H9 (cell line): Measurements from ENCODE around the gene CD58. TPM values are rescaled to one million over a fixed set of nuclear protein-coding genes. Genes with fewer than 3 reads are reported as not detected.

Experiments used
- DNase-seq: peaks from one replicate; pipeline ENCODE4 v3.0.0-alpha.2; 2017
- H2AFZ ChIP-seq: one replicate; pipeline ENCODE4 v1.6.1; 2013; ENCODE audit warnings: mild to moderate bottlenecking, low read length, control low read depth, moderate library complexity
- H2AK5ac ChIP-seq: 2 replicates; pipeline ENCODE4 v1.6.1; 2013; ENCODE audit warnings: low read length, control low read depth, mixed read lengths; ENCODE audit not compliant: insufficient read length
- H2BK120ac ChIP-seq: one replicate; pipeline ENCODE4 v1.6.1; 2013; ENCODE audit warnings: low read depth, mild to moderate bottlenecking, low read length, control low read depth, inconsistent platforms; ENCODE audit not compliant: poor library complexity, severe bottlenecking
- H2BK12ac ChIP-seq: 2 replicates; pipeline ENCODE4 v1.6.1; 2013; ENCODE audit warnings: low read length, control low read depth, mixed read lengths, low read depth; ENCODE audit not compliant: insufficient read length
- H2BK15ac ChIP-seq: 2 replicates; pipeline ENCODE4 v1.6.1; 2013; ENCODE audit warnings: low read depth, low read length, control low read depth
- H2BK20ac ChIP-seq: one replicate; pipeline ENCODE4 v1.6.1; 2013; ENCODE audit warnings: low read depth, mild to moderate bottlenecking, low read length, control low read depth, inconsistent platforms; ENCODE audit not compliant: poor library complexity, severe bottlenecking
- H2BK5ac ChIP-seq: 2 replicates; pipeline ENCODE4 v1.6.1; 2013; ENCODE audit warnings: low read length, control low read depth, mixed read lengths; ENCODE audit not compliant: insufficient read length
- H3K14ac ChIP-seq: 2 replicates; pipeline ENCODE4 v1.6.1; 2013; ENCODE audit warnings: low read length, control low read depth; ENCODE audit not compliant: insufficient read depth
- H3K18ac ChIP-seq: 2 replicates; pipeline ENCODE4 v1.6.1; 2013; ENCODE audit warnings: low read depth, mild to moderate bottlenecking, mixed read lengths, low read length, control low read depth; ENCODE audit not compliant: insufficient read length
- H3K23ac ChIP-seq: 2 replicates; pipeline ENCODE4 v1.6.1; 2013; ENCODE audit warnings: low read length, control low read depth, mixed read lengths, low read depth; ENCODE audit not compliant: insufficient read length
- H3K23me2 ChIP-seq: 2 replicates; pipeline ENCODE4 v1.6.1; 2013; ENCODE audit warnings: low read depth, mild to moderate bottlenecking, mixed read lengths, low read length, control low read depth; ENCODE audit not compliant: insufficient read length, poor library complexity, severe bottlenecking
- H3K27ac ChIP-seq: 2 replicates; pipeline ENCODE4 v1.5.1; 2013; ENCODE audit warnings: low read length, control low read depth, mixed read lengths, low read depth; ENCODE audit not compliant: insufficient read length
- H3K27me3 ChIP-seq: 2 replicates; pipeline ENCODE4 v1.6.1; 2013; ENCODE audit warnings: low read length, control low read depth, inconsistent platforms; ENCODE audit not compliant: insufficient read depth
- H3K4ac ChIP-seq: 2 replicates; pipeline ENCODE4 v1.6.1; 2013; ENCODE audit warnings: low read depth, mild to moderate bottlenecking, control low read depth, inconsistent platforms, low read length, moderate library complexity
- H3K4me1 ChIP-seq: 2 replicates; pipeline ENCODE4 v1.6.1; 2013; ENCODE audit warnings: low read length, control low read depth, inconsistent platforms; ENCODE audit not compliant: insufficient read depth
- H3K4me2 ChIP-seq: 2 replicates; pipeline ENCODE4 v1.6.1; 2013; ENCODE audit warnings: low read length, control low read depth, mixed read lengths; ENCODE audit not compliant: insufficient read length, insufficient read depth
- H3K56ac ChIP-seq: 2 replicates; pipeline ENCODE4 v1.6.1; 2013; ENCODE audit warnings: low read depth, mild to moderate bottlenecking, mixed read lengths, low read length, control low read depth; ENCODE audit not compliant: insufficient read length
- H3K79me1 ChIP-seq: 2 replicates; pipeline ENCODE4 v1.6.1; 2013; ENCODE audit warnings: low read depth, mild to moderate bottlenecking, moderate library complexity, low read length, control low read depth, inconsistent platforms; ENCODE audit not compliant: insufficient read depth, poor library complexity, severe bottlenecking
- H3K79me2 ChIP-seq: 2 replicates; pipeline ENCODE4 v1.6.1; 2013; ENCODE audit warnings: low read length, control low read depth, inconsistent platforms; ENCODE audit not compliant: insufficient read depth
- H3K9ac ChIP-seq: 2 replicates; pipeline ENCODE4 v1.6.1; 2013; ENCODE audit warnings: low read length, control low read depth, mixed read lengths; ENCODE audit not compliant: insufficient read length; ENCODE audit errors: extremely low read depth
- H3K9me3 ChIP-seq: one replicate; pipeline ENCODE4 v1.6.1; 2013; ENCODE audit warnings: low read depth, low read length, inconsistent platforms; ENCODE audit not compliant: control insufficient read depth
- H3T11ph ChIP-seq: one replicate; pipeline ENCODE4 v1.6.1; 2013; ENCODE audit warnings: mild to moderate bottlenecking, low read length, control low read depth, inconsistent platforms
- H4K20me1 ChIP-seq: one replicate; pipeline ENCODE4 v1.6.1; 2013; ENCODE audit not compliant: control insufficient read depth, insufficient read length, insufficient read depth
- H4K5ac ChIP-seq: 2 replicates; pipeline ENCODE4 v1.6.1; 2013; ENCODE audit warnings: low read depth, mild to moderate bottlenecking, mixed read lengths, low read length, control low read depth; ENCODE audit not compliant: insufficient read length
- H4K8ac ChIP-seq: replicated peaks from 2 replicates; pipeline ENCODE4 v1.6.1; 2013; ENCODE audit warnings: low read length, control low read depth, mixed read lengths, low read depth; ENCODE audit not compliant: insufficient read length
- H4K91ac ChIP-seq: 2 replicates; pipeline ENCODE4 v1.6.1; 2013; ENCODE audit warnings: low read depth, mild to moderate bottlenecking, moderate library complexity, mixed read lengths, low read length, control low read depth; ENCODE audit not compliant: insufficient read length
- H3K27ac Mint-ChIP-seq, 3 experiments: 2 replicates in 2 of 3; 3 replicates in 1 of 3; pipeline ENCODE4 v1.8.0; 2020 to 2021; ENCODE audit warnings: mixed read lengths in 3 of 3, mild to moderate bottlenecking in 1 of 3, moderate library complexity in 1 of 3
- H3K27me3 Mint-ChIP-seq: 2 replicates; pipeline ENCODE4 v1.8.0; 2021; ENCODE audit warnings: low read depth, mild to moderate bottlenecking, moderate library complexity, mixed read lengths
- H3K36me3 Mint-ChIP-seq, 3 experiments: 2 replicates in 2 of 3; 3 replicates in 1 of 3; pipeline ENCODE4 v1.8.0; 2020 to 2021; ENCODE audit warnings: low read depth in 3 of 3, mixed read lengths in 3 of 3; ENCODE audit not compliant: insufficient read depth in 1 of 3
- H3K4me1 Mint-ChIP-seq, 2 experiments: 2 replicates each; pipeline ENCODE4 v1.8.0; 2020; ENCODE audit warnings: mixed read lengths in 2 of 2
- H3K4me3 Mint-ChIP-seq, 2 experiments: 2 replicates in 1 of 2; 3 replicates in 1 of 2; pipeline ENCODE4 v1.8.0; 2020 to 2021; ENCODE audit warnings: mild to moderate bottlenecking in 2 of 2, mixed read lengths in 2 of 2, moderate library complexity in 1 of 2
- H3K9me3 Mint-ChIP-seq, 2 experiments: 2 replicates in 1 of 2; 3 replicates in 1 of 2; pipeline ENCODE4 v1.8.0; 2020; ENCODE audit warnings: mild to moderate bottlenecking in 2 of 2, mixed read lengths in 2 of 2, moderate library complexity in 1 of 2
- WGBS: extraction: QIAGEN DNeasy Blood & Tissue Kit; methylation state at CpG from one replicate; pipeline ENCODE4 v1.1.7; 2013; ENCODE audit warnings: missing lambda C conversion rate, low lambda C conversion rate, mixed read lengths; ENCODE audit not compliant: insufficient read length; ENCODE audit errors: extremely low coverage; 5-methylcytosine and 5-hydroxymethylcytosine counted together
- total RNA-seq: library from RNA; stranded (reverse); gene quantifications from 2 replicates; pipeline ENCODE4 v1.2.1, GENCODE V29; 2021
- TF ChIP-seq, protein P1 (sequence below): fragments of 200-600 bp; sonication (generic); conservative IDR thresholded peaks from 3 replicates; pipeline ENCODE4 v1.8.0; 2021; ENCODE audit warnings: antibody characterized with exemption, mild to moderate bottlenecking

The CD58 gene
- total RNA-seq, 1 experiment from 2014 or later: 4.3 TPM

DNA sequence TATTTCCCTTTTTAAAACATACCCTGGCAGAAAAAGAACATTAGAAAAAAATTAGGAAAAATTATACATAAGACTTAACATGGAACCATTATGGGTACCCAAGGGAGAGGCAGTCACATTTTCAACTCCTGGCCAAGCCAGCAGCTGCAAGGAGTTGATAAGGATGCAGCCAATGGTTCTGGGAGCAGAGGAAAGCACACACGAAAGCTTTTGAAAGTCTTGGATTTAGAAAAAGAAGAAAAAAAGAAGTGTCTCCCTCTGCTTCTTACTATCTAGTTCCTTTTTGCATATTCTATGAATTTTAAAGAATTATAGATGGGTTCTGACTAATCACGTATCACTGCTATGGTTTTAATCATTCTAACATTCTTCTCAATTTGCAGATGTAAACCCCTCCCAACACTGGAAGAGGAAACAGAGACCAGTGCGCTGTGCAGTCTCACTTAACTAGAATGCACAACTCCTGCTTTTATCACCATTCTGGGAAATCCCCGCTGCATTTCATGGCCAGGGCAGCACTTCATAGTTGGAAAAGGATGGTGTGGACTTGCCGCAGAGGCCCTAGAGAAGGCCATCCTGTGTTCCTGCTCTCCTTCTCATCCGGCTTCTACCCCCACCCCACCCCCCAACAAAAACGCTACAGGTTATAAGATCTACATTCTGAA lies 2.7 kb upstream of the CD58 start:
- Mint-ChIP-seq H3K36me3 (peaks cover 0 to 6% (median 0%) of the 10 kb centered on the region in 3 experiments; a peak in 4 of 7 replicates), H3K27ac (no peak overlapping the region), H3K4me3 (no peak overlapping the region), H3K9me3 (no peaks in the 10 kb centered on the region), H3K4me1 (peaks cover 18 to 30% of the 10 kb centered on the region in 2 experiments), H3K27me3 (peaks cover 23% of the 10 kb centered on the region)
- Histone ChIP-seq H3K9me3 (no peaks in the 10 kb centered on the region), H3K23ac (no peak overlapping the region), H3K79me1 (no peaks in the 10 kb centered on the region), H3K4me1 (no peaks in the 10 kb centered on the region), H3K4ac (no peak overlapping the region), H4K5ac (no peak overlapping the region), H4K20me1 (no peaks in the 10 kb centered on the region), H2BK120ac (no peak overlapping the region), H2BK20ac (no peak overlapping the region), H3K23me2 (peaks cover 16% of the 10 kb centered on the region), H3K18ac (no peak overlapping the region), H4K8ac (no peak overlapping the region), H3K56ac (no peak overlapping the region), H2BK15ac (no peak overlapping the region), H3K14ac (no peak overlapping the region), H2AK5ac (no peak overlapping the region), H3K4me2 (no peak overlapping the region), H3T11ph (no peak overlapping the region), H3K9ac (no peak overlapping the region), H2AFZ (no peak overlapping the region), H3K27me3 (no peaks in the 10 kb centered on the region; the same call in 1 of the 2 replicates), H4K91ac (no peak overlapping the region), H3K79me2 (no peaks in the 10 kb centered on the region), H2BK12ac (no peak overlapping the region), H3K27ac (no peak overlapping the region), H2BK5ac (no peak overlapping the region)
- TF ChIP-seq, protein P1, sequence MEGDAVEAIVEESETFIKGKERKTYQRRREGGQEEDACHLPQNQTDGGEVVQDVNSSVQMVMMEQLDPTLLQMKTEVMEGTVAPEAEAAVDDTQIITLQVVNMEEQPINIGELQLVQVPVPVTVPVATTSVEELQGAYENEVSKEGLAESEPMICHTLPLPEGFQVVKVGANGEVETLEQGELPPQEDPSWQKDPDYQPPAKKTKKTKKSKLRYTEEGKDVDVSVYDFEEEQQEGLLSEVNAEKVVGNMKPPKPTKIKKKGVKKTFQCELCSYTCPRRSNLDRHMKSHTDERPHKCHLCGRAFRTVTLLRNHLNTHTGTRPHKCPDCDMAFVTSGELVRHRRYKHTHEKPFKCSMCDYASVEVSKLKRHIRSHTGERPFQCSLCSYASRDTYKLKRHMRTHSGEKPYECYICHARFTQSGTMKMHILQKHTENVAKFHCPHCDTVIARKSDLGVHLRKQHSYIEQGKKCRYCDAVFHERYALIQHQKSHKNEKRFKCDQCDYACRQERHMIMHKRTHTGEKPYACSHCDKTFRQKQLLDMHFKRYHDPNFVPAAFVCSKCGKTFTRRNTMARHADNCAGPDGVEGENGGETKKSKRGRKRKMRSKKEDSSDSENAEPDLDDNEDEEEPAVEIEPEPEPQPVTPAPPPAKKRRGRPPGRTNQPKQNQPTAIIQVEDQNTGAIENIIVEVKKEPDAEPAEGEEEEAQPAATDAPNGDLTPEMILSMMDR: no peak
- DNase-seq: no peak
- no CpG with 5 or more reads among the region's 7 CpGs for WGBS
